ENCODE data around the gene CD164.
"Not testable (repeated sequence)": the region's sequence is repeated elsewhere in the genome, so short reads cannot be mapped to it uniquely, and the experiment has no call there.

Gene CD164

GRCh38 chr6:109340811-109341210 is 41.5 kb downstream of the CD164 start:
- DNase-seq, result no peak

DNA sequence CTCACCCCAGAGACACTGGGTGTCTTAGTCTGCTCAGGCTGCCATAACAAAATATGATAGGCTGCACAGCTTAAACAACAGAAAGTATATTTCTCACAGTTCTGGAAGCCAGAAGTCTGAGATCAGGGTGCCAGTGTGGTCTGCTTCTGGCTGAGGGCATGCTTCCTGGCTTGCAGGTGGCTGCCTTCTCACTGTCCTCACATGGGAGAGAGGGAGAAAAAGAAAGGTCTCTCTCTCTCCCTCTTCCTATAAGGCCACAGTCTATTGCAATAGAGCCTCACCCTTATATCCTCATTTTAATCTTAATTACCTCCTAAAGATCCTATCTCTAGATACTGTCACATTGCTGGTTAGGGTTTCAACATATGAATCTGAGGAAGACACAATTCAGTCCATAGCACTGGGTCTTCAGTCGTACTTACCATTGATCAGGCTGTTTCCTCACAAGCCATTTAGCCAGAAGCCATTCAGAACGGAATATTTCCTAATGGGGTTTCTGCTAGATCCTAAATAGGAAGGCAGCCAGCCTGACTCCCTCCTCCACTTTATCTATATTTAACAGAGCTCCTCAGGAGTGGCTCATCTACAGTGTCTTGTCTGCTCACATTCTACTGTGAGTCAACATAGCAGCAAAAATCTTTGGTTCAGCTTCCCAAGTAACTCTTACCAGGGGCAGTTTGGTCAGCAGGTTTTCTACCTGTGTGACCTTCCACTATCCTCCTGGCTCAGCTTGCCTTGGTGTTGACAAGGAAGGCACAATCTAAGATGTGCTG is 42.2 kb downstream of the CD164 start:
- DNase-seq, result no peak

- peak; percentile 39 for DNase-seq
Measured at GRCh38 chr6:109336221-109336961, 45.9 kb downstream of the CD164 start.

GRCh38 chr6:109333870-109334269 is 48.4 kb downstream of the CD164 start:
- DNase-seq, result not testable (repeated sequence)

DNA sequence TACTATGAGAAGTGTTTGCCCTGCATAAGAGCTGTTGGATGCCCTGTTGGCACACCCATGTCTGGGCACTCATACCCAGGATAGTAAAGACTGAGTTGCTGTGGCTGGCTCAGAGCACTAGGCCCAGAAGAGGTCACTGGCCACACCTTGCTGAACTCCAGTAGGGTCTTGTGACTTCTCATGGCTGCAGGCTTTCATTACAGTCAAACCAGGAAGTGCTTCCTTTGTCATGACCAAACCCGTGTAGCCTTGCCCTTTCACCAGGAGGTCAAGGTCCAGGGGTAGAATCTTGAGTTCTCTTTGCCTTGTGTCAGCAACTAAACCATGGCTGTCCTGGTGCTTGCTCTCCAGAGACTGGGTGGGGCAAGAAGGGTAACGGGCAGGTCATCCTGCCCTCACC is 49.5 kb downstream of the CD164 start:
- no peak for DNase-seq

DNA sequence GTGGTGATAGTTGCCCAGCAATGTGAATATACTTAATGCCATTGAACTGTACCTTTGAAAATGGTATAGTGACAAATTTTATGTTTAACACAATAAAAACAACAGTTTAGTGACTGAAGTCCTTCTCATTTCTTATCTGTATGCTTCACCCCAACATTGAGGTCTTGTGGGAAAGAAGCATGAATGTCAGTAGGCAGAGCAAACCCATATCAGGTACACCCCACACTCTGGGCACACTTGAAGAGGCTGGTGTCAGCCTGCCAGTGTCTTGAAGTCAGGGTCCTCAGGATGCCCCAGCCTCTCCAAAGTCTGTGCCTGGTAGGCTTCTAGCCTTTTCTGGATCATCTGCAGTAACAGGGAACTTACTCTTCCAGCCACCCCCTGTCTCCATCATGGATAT is 51.2 kb downstream of the CD164 start:
- DNase-seq, result no peak

DNA sequence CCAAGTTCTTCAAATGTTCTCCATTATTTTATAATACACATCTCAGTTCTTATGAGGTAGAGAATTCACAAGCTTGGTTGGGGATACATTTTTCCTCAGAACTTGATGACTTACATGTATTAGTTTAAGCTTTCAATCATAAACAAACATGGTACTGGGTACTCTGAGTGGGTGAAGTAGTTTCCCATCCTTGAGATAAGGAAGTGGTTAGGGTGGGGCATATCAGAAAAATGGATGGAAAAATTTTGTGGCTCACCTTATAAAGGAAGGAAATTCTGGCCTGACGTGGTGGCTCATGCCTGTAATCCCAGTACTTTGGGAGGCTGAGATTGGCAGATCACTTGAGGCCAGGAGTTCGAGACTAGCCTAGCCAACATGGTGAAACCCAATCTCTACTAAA is 52.0 kb downstream of the CD164 start:
- DNase-seq, result no peak

GRCh38 chr6:109328629-109329028 is 53.6 kb downstream of the CD164 start:
- no peak for DNase-seq

DNA sequence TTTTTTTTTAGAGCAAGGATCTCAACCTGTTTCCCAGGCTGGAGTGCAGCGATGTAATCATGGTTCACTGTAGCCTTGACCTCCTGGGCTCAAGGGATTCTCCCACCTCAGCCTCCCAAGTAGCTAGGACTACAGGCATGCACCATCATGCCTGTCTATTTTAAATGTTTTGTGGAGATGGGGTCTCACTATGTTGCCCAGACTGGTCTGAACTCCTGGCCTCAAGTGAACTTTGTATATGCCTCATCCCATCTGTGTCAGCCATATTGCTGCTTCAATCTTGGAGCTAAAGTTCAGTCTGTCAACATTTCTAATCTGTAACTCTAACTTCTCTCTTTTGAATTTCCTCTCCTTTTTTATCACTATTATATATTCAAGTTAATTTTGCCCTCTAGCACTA is 54.3 kb downstream of the CD164 start:
- DNase-seq, result no peak

DNA sequence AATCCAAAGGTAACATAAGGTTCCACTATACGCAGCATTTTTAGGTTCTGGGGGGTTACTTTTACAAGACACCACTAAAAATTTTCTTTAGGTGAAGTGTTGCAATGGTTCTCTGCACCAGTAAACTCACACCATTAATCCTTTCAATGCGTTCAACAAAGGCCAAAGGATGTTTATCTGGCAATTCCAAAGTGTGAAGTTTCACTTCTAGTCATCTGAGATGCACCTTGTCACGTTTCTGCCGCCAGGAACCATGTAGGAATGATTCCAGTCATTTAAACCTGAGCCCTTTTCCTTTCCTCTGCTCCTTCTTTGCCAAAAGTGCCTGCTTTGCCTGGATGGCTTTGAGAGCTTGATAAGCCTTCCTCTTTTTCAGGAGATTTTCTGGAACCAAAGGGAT is 54.8 kb downstream of the CD164 start:
- no peak for DNase-seq

GRCh38 chr6:109326351-109326750 is 55.9 kb downstream of the CD164 start:
- no peak for DNase-seq

GRCh38 chr6:109325400-109325801 is 56.9 kb downstream of the CD164 start:
- no peak for DNase-seq

- DNase-seq, result no peak
Measured at GRCh38 chr6:109323241-109323640, 59.0 kb downstream of the CD164 start.

DNA sequence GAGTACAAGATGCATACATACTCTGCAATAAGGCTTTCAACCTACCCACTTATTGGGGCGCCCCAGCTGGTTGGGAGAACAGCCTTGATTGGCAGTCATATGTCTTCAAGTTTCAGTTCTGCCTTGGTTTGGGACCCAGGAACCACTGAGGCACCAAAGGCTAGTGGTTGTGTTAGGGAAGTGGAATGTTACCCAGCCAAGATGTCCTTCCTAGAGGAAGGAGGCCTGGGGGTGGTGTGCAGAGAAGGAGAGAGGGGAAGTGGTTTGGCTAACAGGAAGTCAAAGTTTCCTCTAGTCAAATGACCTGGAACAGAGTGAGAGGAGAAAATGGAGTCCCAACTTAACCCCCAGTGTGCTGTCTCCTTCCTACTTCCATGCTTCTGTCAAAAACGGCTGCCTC is 59.4 kb downstream of the CD164 start:
- no peak for DNase-seq

- no peak for DNase-seq
Measured at GRCh38 chr6:109321752-109322151, 60.5 kb downstream of the CD164 start.

DNA sequence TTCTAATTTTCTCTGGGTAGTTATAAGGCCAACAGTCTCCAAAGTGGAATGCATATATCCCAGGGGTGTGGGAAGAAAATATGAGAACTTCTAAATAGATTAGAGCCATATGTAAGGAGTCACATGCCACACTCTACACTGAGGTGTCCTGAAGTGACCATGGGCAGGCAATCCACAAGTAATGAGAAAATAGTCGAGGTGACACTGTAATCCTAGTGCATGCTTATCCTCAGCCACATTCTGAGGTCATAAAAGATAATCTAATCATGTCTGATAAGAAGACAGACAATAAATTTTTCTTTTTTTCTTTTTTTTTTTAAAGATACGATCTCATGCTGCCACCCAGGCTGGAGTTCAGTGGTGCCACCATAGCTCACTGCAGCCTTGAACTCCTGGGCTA is 62.2 kb downstream of the CD164 start:
- no peak for DNase-seq

DNA sequence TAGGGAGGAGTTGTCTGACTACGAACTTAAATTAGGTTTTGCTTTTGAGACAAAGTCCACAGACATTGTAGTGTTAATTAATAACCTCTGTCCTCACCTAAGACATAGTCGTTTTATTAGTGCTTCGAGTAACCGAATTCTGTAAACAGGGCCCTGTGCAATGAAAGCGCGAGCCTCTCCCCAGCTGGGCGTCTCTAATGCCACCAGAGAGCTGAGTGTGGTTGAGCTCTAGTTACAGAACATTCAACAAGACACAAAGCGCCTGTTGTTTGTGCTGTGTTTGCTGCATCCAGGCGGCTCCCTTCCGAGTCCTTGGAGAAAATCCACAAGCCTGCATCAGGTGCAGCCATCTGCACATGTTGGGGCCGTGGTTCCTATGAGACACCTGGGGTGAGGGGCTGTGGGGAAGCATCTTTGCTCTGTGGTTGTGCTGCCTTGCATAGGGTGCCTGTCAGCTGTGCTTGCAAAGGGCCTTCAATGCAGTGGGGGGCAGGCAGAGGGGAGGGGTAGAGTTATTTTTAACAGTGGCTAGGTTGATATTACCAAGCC is 63.9 kb downstream of the CD164 start:
- no peak for DNase-seq

GRCh38 chr6:109316909-109317308 is 65.4 kb downstream of the CD164 start:
- DNase-seq, result no peak
